IMR-90 (cell line): ENCODE data around the gene NAT10.

Experiments
- BHLHE40 ChIP-seq: fragments of 150-350 bp; IDR thresholded peaks from 2 replicates; pipeline ENCODE4 v1.6.1; 2016; ENCODE audit warnings: mild to moderate bottlenecking, low read depth, low read length
- CEBPB ChIP-seq: IDR thresholded peaks from 2 replicates; pipeline ENCODE4 v1.6.1; 2012; ENCODE audit warnings: low read depth, low read length, improper control_type of control experiment
- CHD1 ChIP-seq: IDR thresholded peaks from 2 replicates; pipeline ENCODE4 v1.6.1; 2012; ENCODE audit warnings: low read depth, low read length, improper control_type of control experiment
- CTCF ChIP-seq: conservative IDR thresholded peaks from 2 replicates; pipeline ENCODE4 v1.5.1; 2012; ENCODE audit warnings: mild to moderate bottlenecking, low read depth, low read length, improper control_type of control experiment
- ELK1 ChIP-seq: fragments of 150-350 bp; IDR thresholded peaks from 2 replicates; pipeline ENCODE4 v1.6.1; 2016; ENCODE audit warnings: low read depth, mild to moderate bottlenecking, low read length, moderate library complexity, borderline replicate concordance
- FOS ChIP-seq: fragments of 150-350 bp; IDR thresholded peaks from 2 replicates; pipeline ENCODE4 v1.6.1; 2016; ENCODE audit warnings: low read depth, low read length
- MAFK ChIP-seq: IDR thresholded peaks from 2 replicates; pipeline ENCODE4 v1.6.1; 2012; ENCODE audit warnings: low read depth, low read length, improper control_type of control experiment
- MXI1 ChIP-seq: IDR thresholded peaks from 2 replicates; pipeline ENCODE4 v1.6.1; 2012; ENCODE audit warnings: low read depth, mild to moderate bottlenecking, low read length, moderate library complexity, borderline replicate concordance
- POLR2A ChIP-seq: IDR thresholded peaks from 2 replicates; pipeline ENCODE4 v1.6.1; 2012; ENCODE audit warnings: mild to moderate bottlenecking, low read depth, low read length
- RAD21 ChIP-seq: IDR thresholded peaks from 2 replicates; pipeline ENCODE4 v1.6.1; 2012; ENCODE audit warnings: low read length, improper control_type of control experiment
- RCOR1 ChIP-seq: IDR thresholded peaks from 2 replicates; pipeline ENCODE4 v1.6.1; 2012; ENCODE audit warnings: mild to moderate bottlenecking, low read length, improper control_type of control experiment; ENCODE audit not compliant: insufficient replicate concordance
- RFX5 ChIP-seq: IDR thresholded peaks from 2 replicates; pipeline ENCODE4 v1.8.0; 2012; ENCODE audit warnings: low read depth, mild to moderate bottlenecking, low read length, moderate library complexity
- SMC3 ChIP-seq: fragments of 150-350 bp; IDR thresholded peaks from 2 replicates; pipeline ENCODE4 v1.6.1; 2016; ENCODE audit warnings: low read depth, mild to moderate bottlenecking, antibody characterized with exemption, low read length, moderate library complexity
- USF2 ChIP-seq: fragments of 150-350 bp; IDR thresholded peaks from 2 replicates; pipeline ENCODE4 v1.6.1; 2017; ENCODE audit warnings: mild to moderate bottlenecking, antibody characterized with exemption, low read length, low read depth

- TF ChIP-seq CTCF (no peak), RFX5 (no peak), RAD21 (no peak), POLR2A (no peak), USF2 (no peak), MXI1 (no peak), SMC3 (no peak), ELK1 (no peak), RCOR1 (no peak), MAFK (no peak), CEBPB (no peak), FOS (no peak), BHLHE40 (no peak), CHD1 (no peak)
Measured at GRCh38 chr11:34150494-34151151, 45.2 kb downstream of the NAT10 start.
